Erythroblast (primary cell): ENCODE data around the gene AP4M1.
"Not testable (repeated sequence)": the region's sequence is repeated elsewhere in the genome, so short reads cannot be mapped to it uniquely, and the experiment has no call there.

Source experiments
- GATA1 ChIP-seq: IDR thresholded peaks from 2 replicates; pipeline ENCODE4 v1.6.1; 2011; ENCODE audit warnings: low read depth, mild to moderate bottlenecking, control low read depth, low read length, moderate library complexity
- POLR2A ChIP-seq: IDR thresholded peaks from 2 replicates; pipeline ENCODE4 v1.6.1; 2011; ENCODE audit warnings: mild to moderate bottlenecking, low read length

GRCh38 chr7:100146350-100146749, 44.9 kb downstream of the AP4M1 start:
- not testable (repeated sequence) for TF ChIP-seq POLR2A, GATA1
